Stimulated activated CD4-positive, alpha-beta T cell treated with anti-CD3 and anti-CD28 coated beads, Interleukin-1b, Interleukin-23, amount 100 ng/mL, for 1 hour (primary cell): ENCODE results near the gene TSPAN10.

Experiments
- DNase-seq, 2 donors: peaks; one replicate each; pipeline ENCODE4 v3.0.0-alpha.2; 2020; ENCODE audit warnings: low read depth in 2 of 2

The TSPAN10 gene

GRCh38 chr17:81635431-81635830 lies 1.6 kb upstream of the TSPAN10 start:
- DNase-seq = no peak

GRCh38 chr17:81635973-81636504 lies 957 bp upstream of the TSPAN10 start:
- no peak for DNase-seq

DNA sequence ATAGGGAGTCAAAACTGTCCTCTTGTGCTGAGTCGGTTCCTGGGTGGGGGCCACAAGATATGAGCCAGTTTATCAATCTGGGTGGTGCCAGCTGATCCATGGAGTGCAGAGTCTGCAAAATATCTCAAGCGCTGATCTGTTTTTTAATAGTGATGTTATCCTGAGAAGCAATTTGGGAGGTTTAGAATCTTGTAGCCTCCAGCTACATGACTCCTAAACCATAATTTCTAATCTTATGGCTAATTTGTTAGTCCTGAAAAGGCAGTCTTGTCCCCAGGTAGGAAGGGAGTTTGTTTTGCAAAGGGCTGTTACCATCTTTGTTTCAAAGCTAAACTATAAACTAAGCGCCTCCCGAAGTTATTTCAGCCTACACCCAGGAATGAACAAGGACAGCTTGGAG lies 1.7 kb downstream of the TSPAN10 start:
- DNase-seq = no peak

GRCh38 chr17:81640011-81640410 lies 3.0 kb downstream of the TSPAN10 start:
- no peak for DNase-seq

DNA sequence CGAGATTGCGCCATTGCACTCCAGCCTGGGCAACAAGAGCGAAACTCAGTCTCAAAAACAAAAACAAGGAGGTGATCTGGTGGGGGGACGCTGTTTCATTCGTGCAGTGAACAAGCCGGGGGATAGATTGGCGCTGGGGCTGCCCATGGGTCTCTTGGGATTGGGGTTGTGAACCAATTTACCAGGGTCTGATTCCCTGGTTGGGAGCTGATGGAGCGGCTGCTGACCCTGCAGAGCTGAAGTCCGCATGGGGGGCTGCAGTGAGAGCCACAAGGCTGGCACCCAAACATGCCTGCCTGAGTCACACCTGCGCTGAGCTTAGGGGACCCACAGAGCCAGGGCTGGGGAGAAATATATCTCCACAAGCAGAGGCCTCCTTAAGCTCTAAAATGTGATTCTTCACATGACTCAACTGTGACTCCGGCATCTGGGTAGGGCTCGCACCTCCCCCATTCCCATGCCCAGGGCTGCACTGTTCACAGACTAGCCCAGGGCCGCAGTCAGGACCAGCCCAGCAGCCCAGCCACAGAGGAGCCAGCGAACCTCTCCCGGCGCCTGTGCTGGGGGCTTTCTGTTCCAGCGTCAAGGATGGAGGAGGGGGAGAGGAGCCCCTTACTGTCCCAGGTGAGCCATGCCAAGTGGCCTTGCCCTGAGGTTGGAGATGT lies 5.0 kb downstream of the TSPAN10 start:
- DNase-seq = no peak

DNA sequence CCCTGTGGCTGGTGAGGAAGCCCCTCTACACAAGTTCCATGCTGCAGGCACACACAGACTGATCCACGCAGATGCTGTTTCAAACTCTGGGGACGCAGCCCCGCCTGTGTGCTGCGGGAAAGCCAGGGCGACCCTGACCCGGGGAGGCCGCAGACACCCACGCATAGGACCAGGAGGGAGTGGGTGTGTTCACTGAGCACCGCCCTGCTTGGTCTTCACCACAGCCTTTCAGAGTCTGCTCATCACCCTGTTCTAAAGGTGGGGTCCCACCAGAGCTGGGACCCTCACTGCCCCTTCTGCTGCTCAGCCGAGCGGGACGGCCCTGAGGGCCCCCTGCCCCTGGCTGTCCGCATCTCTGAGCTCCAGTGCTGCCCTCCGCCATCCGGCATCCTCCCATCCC lies 7.5 kb downstream of the TSPAN10 start:
- DNase-seq = no peak

DNA sequence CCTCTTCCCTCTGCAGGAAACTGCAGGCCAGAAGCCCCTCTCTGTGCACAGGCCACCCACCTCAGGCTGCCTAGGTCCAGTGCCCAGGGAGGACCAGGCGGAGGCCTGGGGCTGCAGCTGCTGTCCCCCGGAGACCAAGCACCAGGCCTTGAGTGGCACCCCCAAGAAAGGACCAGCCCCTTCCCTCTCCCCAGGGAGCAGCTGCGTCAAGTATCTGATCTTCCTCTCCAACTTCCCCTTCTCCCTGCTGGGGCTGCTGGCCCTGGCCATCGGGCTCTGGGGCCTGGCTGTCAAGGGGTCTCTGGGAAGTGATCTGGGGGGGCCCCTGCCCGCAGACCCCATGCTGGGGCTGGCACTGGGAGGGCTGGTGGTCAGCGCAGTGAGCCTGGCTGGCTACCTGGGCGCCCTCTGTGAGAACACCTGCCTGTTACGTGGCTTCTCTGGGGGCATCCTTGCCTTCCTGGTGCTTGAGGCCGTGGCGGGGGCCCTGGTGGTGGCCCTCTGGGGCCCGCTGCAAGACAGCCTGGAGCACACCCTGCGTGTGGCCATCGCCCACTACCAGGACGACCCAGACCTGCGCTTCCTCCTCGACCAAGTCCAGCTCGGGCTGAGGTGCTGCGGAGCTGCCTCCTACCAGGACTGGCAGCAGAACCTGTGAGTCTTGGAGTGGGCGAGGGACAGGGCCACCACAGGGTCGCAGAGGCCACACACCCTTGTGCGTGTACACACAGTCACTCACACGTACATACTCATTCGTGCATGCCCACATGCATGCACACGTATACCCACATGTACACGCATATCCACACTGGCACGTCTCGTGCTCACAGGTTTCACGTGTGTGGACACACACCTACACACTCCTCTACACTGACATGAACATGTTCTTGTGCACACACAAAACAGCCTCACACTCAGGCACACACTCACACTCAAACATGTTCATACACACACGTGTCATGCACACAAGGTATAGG lies 8.3 kb downstream of the TSPAN10 start:
- no peak for DNase-seq

DNA sequence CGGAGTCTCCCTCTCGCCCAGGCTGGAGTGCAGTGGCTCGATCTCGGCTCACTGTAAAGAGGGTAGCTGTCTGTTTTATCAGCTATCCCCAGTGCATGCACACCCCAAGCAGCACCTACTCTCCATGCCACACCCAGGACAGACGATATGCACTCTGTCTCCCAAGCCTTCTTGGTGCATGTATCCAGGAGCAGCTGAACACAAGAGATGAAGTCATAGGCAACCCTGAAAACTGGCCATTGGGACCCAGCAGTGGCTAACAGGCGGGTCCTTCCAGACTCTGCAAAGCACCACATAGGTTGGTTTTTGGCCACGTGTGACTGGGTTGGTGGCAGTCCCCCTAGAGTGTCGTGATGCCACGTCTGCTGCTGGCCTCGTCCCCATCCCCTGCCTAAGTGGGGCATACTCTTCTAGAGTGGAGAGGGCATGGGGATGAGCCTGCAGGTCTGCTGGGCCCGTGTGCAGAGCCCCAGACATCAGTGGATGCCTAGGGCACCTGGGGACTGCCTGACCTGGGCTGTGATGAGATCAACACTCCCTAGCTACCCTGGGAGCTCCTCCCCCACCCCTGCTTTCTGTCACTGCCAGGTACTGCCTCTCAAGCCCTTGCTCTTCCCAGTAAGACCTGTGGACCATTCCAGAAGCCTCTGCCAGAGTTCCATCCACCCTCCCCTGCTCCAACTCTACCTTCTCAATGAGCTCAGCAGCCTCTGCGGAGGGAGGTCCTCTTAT lies 10.0 kb downstream of the TSPAN10 start:
- DNase-seq = no peak

DNA sequence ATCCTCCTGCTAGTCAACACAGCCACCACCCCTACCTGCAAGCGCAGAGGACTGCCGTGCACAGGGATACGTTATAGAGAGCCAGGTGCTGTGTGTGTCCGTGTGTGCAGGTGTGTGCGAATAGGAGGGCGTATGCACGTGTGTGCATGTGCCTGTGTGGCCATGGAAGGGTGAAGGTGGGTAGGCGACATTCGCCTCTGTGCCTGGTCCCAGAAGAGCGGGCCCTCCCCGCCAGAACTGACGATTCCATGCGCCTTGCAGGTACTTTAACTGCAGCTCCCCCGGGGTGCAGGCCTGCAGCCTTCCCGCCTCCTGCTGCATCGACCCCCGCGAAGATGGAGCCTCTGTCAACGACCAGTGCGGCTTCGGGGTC lies 10.6 kb downstream of the TSPAN10 start:
- no peak for DNase-seq

- DNase-seq = no peak
Measured at GRCh38 chr17:81648013-81648706, 11.2 kb downstream of the TSPAN10 start.

GRCh38 chr17:81648707-81649085 lies 11.7 kb downstream of the TSPAN10 start:
- no peak for DNase-seq

DNA sequence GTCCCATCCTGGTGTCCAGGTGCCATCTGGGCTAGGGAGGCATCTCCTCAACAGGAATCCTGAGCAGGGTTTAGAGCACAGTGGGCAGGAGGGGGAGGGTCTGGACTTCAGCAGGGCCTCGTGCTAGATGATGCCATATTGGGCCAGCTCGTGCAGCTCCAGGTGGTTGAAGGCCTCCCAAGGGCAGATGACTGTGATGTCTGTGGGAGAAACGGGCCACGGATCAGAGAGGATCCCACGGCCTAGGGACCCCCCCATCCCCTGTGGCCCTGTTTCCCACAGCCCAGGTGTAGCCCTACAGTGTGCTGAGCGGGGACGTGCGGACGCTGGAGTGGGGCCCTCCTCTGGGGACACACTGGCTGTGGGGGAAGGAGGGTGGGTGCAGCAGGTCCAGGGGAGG lies 14.0 kb downstream of the TSPAN10 start:
- no peak for DNase-seq

- no peak for DNase-seq
Measured at GRCh38 chr17:81651692-81652091, 14.7 kb downstream of the TSPAN10 start.

- DNase-seq = no peak
Measured at GRCh38 chr17:81652906-81653771, 16.1 kb downstream of the TSPAN10 start.

GRCh38 chr17:81655378-81656117 lies 18.6 kb downstream of the TSPAN10 start:
- no peak for DNase-seq

DNA sequence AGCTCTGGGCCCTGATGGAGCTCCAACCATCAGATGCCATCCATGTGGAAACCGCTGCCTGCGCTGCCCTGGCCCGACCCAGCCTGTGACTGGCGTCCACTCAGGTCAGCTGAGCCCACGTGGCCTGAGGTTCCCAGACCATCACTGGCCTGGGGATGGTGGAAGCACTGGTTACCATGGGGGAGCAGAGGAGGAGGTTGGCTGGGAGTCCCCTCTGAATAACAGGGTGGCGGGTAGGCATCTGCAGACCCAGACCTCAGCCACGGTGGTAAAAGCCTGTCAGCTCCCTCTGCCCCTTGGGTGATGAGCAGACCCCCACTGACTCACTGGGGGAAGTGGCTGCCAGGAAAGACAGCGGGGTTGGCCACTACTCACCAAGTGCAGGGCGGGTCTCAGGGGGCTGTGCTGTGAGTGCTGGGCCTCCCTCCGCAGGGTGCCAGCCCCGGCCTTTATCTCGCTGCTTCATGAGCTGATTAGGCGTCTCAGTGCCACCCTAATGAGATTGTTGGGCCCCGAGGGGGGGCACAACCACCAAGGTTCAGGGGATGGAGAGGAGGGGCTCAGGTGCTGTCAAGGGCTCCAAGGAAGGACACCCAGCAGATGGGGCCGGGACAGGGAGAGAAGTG lies 19.2 kb downstream of the TSPAN10 start, which contains the start of gene PDE6G:
Gene PDE6G (minus strand): TSS at position 425 of the 626 bp plus-strand sequence. CDS start 3,237 bp downstream, outside the sequence.
- DNase-seq = no peak

DNA sequence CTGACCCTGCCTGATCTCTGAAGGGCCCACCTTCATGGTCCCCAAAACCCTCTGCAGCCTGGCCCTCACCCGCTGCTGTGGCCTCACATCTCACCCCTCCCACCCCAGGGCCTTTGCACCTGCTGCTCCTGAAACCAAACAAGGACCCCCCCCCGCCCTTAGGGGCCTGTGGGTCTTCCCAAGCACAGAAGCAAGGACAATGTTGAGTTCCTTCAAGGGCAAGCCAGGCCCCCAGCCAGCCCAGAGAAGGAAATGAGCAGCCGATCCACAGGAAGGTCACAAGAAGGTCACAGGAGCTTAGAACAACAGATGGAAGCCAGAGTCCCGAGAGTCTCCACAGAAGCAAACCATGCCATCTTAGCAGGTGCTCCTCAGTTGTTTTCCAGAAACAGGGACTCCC lies 19.8 kb downstream of the TSPAN10 start:
- DNase-seq = no peak

GRCh38 chr17:81659038-81659437 lies 22.0 kb downstream of the TSPAN10 start:
- DNase-seq = no peak

- no peak for DNase-seq
Measured at GRCh38 chr17:81660441-81660840, 23.4 kb downstream of the TSPAN10 start.
